COLO668 (cell line): ENCODE data around the gene OPN1MW2.
"Not testable (repeated sequence)": the region's sequence is repeated elsewhere in the genome, so short reads cannot be mapped to it uniquely, and the experiment has no call there.

Source experiments
- DNase-seq: peaks from one replicate; lab custom pipeline; 2025; ENCODE audit not compliant: unreplicated experiment; lab: John Stamatoyannopoulos, UW

The OPN1MW2 gene

GRCh38 chrX:154263072-154263471, 43.5 kb downstream of the OPN1MW2 start:
- DNase-seq: not testable (repeated sequence)

GRCh38 chrX:154269245-154269644, 49.7 kb downstream of the OPN1MW2 start:
- not testable (repeated sequence) for DNase-seq
